GM20431 (cell line): ENCODE measurements around the gene C2CD4C.
"Not testable (repeated sequence)": the region's sequence is repeated elsewhere in the genome, so short reads cannot be mapped to it uniquely, and the experiment has no call there.

Experiments used
- in situ Hi-C: fragments of 300-500 bp; cut with MseI, MboI; formaldehyde crosslinking; loops from one replicate; pipeline ENCODE4 v1.15.0; 2020; ENCODE audit warnings: low sequenced_read_pairs; ENCODE audit not compliant: unreplicated experiment

Gene C2CD4C

GRCh38 chr19:418761-419671 lies 10.1 kb upstream of the C2CD4C start:
- in situ Hi-C loops, result no loop called here

- in situ Hi-C loops, result no loop called here
Measured at GRCh38 chr19:416416-416815, 7.5 kb upstream of the C2CD4C start.

DNA sequence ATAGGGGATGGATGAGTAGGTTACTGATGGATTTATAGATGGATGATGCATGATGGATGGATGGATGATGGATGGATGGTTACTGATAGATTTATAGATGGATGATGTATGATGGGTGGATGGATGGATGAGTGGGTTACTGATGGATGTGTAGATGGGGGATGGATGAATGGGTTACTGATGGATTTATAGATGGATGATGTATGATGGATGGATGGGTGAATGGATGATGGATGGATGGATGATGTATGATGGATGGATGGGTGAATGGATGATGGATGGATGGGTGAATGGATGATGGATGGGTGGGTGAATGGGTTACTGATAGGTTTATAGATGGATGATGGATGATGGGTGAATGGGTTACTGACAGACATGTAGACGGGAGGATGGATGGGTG lies 6.3 kb upstream of the C2CD4C start:
- in situ Hi-C loops, result no loop called here

- in situ Hi-C loops, result no loop called here
Measured at GRCh38 chr19:413756-414420, 4.9 kb upstream of the C2CD4C start.

DNA sequence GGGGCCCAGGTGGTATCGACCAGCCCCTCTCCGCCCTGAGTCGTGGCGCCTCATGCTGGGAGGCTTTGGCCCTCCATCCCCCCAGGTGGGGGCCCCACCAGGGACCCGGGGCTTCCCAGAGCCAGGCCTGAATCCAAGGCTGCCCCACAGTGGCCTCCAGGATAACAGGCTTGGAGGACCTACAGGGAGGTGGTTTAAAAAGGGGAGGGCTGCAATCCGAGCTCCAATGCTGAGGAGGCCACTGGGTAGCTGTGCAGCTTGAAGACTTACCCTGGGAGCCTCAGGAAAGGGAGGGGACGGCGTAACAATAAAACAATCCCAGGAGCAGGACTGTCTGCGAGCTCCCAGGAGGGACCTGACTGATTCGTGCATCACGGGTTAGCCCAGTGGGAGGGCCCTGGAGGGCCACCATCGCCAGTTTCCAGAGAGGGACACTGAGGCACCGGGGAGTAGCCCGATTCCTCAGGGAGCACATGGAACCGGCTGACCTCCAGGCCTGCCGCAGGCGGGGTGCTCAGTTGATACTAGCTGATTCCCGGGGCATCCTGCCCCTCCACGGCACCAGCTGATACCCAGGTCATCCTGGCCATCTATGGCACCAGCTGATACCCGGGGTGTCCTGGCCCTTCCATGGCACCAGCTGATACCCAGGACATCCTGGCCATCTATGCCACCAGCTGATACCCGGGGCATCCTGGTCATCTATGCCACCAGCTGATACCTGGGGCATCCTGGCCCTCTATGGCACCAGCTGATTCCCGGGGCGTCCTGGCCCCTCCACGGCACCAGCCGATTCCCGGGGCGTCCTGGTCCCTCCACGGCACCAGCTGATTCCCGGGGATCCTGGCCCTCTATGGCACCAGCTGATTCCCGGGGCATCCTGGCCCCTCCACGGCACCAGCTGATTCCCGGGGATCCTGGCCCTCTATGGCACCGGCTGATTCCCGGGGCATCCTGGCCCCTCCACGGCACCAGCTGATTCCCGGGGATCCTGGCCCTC lies 3.7 kb upstream of the C2CD4C start:
- in situ Hi-C loops, result no loop called here

- in situ Hi-C loops, result no loop called here
Measured at GRCh38 chr19:411723-412355, 2.9 kb upstream of the C2CD4C start.

DNA sequence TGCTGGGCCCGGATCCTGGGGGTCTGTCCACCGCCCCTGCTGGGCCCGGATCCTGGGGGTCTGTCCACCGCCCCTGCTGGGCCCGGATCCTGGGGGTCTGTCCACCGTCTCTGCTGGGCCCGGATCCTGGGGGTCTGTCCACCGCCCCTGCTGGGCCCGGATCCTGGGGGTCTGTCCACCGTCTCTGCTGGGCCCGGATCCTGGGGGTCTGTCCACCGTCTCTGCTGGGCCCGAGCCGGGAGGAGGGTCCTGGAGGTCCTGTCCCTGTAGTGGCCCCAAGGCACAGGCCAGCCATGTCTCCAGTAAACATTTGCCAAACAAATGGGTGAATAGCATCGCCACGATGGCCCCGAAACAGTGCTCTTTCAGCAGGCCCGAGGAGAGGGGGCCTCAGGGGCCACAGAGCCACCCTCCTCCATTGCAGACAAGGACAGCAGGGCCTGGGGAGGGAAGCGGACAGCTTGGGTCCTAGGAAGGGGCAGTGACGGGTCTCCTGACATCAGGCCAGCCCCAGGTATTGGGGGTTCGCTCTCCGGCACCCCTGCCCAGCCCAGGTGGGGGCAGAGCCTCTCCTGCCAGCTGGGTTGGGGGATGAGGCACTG lies 2.3 kb upstream of the C2CD4C start:
- in situ Hi-C loops, result not testable (repeated sequence)

DNA sequence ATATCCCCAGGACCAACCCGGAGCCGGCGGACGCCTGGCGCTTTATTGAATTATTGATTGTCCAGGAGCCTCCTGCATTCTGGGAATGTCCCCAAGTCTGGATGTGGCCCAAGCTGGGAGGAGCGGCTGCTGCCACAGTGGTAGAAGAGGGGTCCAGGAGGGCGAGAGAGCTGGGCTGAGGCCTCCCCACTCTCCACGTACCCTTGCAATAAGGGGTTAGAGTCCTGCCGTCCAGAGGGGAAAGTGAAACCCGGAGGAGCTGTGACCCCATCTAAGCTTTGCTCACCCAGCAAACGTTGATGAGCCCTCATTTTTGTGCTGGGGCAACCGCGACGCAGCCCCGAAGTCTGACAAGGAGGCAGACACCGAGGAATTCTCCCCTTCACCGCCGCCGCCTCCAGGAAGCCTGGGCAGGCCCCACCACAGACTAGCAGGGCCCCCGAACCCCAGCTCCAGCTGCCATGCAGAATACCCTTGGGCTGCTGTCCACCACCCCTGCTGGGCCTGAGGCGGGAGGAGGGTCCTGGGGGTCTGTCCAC lies 1.4 kb upstream of the C2CD4C start:
- in situ Hi-C loops, result no loop called here

DNA sequence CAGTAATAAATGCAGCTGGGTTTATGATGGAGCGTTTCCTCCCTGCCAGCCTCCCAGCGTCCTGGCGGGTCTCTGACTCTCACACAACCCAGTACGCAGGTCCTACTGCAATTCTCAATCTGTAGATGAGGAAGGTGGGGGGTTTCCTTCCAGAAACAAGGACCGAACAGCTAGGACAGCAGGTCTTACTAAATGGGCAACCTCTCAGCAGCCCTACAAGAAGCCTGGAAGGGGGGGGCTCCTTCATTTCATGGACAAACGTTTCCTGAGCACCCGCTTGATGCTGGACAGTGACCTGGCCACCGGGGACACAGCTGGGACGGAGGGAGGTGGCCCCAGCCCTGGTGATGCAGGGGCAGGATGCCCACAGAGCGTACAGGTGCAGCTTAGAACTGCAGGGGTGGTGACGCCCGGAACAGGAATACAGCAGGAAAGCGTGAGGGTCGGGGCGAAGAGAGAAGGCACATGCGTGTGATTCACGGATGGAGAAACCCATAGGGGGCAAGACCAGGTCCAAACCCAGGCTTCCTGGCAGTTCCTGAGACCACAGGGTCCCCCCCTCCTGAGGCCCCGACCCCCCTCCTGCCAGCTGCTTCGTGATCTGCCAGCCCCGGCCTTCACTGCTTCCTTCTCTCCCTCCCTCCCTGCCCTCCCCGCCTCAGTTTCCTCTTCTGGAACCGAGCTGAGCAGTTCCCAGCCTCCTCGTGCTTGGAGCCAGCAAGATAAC lies 732 bp upstream of the C2CD4C start:
- in situ Hi-C loops, result no loop called here

DNA sequence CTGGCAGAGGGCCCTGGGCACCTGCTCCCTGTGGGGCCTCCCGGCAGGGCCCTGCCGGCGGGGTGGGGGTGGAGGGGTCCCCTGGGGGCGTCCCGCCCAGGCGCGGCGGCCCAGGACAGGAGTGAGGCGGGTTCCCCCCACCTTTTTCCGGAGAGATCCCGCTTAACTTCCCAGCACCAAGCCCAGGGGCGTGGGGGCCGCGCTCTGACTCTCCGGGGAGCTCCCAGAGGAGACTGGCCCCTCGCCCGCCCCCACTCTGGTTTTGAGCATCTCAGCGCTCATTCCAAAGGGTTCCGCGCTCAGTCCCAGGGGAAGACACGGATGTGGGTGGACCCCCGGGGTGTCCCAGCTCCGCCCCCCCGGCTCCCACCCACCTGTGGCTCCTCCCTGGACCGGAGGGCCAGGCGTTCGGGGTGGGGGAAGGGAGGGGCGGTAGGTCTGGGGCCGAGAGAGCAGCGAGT lies 476 bp downstream of the C2CD4C start:
- in situ Hi-C loops, result no loop called here

GRCh38 chr19:407511-408440 lies 1.2 kb downstream of the C2CD4C start:
- in situ Hi-C loops, result no loop called here

GRCh38 chr19:406971-407510 lies 1.9 kb downstream of the C2CD4C start:
- in situ Hi-C loops, result no loop called here

DNA sequence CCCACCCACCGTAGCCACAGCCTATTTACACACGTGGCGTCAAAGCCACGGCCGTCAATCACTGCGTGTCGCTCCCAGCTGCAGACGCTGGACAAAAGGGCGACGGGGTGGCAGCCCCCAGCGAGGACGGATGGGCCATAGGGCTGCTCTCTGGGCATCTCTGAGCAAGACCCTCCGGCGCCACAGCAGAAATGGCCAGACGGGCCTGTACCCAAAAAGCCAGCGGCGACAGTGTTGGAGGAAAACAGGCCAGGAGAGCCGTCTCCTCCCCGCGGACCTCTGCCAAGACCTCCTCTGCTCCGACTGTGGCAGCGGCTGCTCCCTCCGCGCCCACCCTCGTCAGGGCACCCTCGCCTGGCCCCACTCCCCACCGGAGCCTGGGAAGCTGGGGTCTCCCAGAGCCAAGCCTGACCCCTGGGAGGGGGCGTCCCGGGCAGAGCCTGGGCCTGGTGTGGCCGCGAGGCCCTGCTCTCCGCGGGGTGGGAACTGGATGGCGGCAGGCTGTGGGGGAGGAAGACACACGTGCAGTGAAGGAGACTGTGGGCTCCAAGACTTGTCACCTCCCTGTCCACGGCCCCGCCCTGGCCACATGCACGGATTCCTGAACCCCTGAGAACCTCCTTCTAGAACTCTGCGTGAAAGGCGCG lies 2.7 kb downstream of the C2CD4C start:
- in situ Hi-C loops, result no loop called here

DNA sequence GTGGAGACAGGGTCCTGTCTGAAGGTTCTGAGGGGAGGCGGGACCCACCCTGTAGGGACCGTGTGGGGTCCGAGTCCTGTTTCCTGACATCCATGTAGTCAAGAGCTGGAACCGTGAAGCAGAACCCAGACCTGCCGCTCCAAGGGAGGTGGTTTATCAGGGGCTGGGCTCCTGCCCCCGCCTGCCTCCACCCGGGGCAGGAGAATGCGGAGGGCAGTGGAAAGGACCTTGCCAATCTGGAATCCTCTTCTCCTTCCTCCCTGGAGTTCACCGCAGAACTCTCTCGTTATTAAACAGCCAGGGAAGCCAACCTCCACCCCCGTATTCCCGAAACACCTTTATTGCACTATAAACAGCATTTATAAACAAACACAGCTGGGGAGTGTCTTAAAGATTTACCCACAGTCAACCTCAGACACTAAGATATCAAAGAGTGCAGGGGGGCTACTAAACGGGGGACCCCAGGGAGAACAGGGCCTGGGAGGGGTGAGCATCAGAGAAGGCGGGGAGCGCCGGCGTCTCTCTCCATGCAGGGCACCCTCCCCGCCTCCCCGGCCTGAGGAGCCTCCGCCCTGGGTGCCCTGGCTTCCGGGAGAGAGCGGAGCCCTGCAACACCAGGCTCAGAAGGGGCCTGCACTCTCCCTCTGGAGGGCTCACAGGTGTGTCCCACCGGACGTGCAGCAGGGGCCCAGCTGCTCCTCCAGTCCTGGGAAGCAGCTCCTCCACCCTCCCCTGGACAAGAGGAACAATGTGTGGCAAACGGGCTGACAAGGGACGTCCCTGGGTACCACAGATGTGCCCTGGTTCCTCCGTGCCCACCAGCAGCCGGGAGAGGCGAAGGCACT lies 3.6 kb downstream of the C2CD4C start:
- in situ Hi-C loops, result no loop called here

DNA sequence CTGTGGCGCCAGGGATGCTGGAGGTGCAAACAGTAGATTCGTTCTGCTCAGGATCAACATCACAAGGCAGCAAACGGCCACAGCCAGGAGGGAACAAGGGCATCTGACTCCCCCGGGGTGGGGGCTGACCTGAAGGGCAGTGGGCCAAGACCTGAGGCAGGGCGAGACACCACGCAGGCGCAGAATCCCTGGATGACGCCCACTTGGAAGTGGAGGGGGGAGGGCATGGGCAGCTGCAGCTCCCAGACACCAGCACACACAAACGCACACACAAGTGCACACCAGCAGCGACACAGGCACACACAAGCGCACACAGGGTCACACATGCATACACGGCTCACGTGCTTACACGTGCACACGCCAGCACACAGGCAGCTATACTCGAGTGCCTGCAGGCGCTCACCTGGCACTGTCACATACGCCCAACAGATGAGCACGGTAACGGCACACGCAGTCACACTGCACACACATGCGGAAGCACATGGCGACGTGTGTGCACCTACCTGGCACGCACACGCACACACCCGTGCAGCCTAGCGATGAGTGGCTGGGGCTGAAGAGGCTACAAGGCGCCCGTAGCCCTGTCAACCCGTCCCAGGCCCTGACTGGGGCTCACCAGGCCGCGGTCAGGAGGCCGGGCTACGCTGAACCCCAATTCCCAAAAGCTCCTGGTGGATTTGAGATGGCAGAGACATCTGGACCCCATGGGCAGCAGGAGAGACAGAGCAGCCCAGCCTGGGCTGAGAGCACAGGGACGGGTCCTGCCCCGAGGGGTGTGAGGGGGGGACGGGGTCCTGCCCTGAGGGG lies 5.5 kb downstream of the C2CD4C start:
- in situ Hi-C loops, result no loop called here
